ENCODE results near the gene BLOC1S1.

DNA sequence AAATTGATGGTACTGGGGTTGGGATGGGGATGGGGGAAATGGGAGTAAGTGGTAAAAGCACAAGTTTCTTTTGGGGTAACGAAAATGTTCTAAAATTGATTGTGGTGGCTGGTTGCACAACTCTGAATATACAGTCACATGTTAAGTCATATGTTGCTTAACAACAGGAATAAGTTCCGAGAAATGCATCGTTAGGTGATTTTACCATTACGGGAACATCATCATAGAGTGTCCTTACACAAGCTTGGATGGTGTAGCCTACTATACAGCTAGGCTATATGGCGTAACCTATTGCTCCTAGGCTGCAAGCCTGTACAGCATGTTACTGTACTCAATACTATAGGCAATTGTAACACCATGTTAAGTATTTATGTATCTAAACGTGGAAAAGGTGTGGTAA lies 39.1 kb upstream of the BLOC1S1 start:
- TF ChIP-seq POLR2A (IDR thresholded peaks at IDR 0.05), result no peak
- TF ChIP-seq, protein P1, sequence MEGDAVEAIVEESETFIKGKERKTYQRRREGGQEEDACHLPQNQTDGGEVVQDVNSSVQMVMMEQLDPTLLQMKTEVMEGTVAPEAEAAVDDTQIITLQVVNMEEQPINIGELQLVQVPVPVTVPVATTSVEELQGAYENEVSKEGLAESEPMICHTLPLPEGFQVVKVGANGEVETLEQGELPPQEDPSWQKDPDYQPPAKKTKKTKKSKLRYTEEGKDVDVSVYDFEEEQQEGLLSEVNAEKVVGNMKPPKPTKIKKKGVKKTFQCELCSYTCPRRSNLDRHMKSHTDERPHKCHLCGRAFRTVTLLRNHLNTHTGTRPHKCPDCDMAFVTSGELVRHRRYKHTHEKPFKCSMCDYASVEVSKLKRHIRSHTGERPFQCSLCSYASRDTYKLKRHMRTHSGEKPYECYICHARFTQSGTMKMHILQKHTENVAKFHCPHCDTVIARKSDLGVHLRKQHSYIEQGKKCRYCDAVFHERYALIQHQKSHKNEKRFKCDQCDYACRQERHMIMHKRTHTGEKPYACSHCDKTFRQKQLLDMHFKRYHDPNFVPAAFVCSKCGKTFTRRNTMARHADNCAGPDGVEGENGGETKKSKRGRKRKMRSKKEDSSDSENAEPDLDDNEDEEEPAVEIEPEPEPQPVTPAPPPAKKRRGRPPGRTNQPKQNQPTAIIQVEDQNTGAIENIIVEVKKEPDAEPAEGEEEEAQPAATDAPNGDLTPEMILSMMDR (IDR thresholded peaks at IDR 0.05), result no peak
